ENCODE results near the gene PRELID2.

PRELID2 gene

GRCh38 chr5:145780982-145781381 is 54.2 kb downstream of the PRELID2 start:
- Histone ChIP-seq H3K4me3 (ENCODE audit: low read length) (no peak overlapping the region), H4K8ac (ENCODE audit: low read depth, low read length) (no peak overlapping the region), H3K23ac (ENCODE audit: low read length) (no peak overlapping the region), H3K9ac (ENCODE audit: low read length) (no peak overlapping the region), H2BK15ac (replicated peaks; ENCODE audit: low read depth) (no peak overlapping the region), H3K4me2 (ENCODE audit: low read length) (no peak overlapping the region), H3K36me3 (ENCODE audit: control insufficient read depth, insufficient read depth, low read length) (no peaks in the 10 kb centered on the region), H3K27ac (ENCODE audit: low read depth, low read length) (no peak overlapping the region), H3K27me3 (ENCODE audit: insufficient read depth, low read length, poor library complexity) (no peaks in the 10 kb centered on the region), H4K5ac (ENCODE audit: low read length) (no peak overlapping the region), H2BK120ac (ENCODE audit: low read depth, low read length) (no peak overlapping the region), H3K56ac (ENCODE audit: low read length) (no peak overlapping the region), H3K79me2 (ENCODE audit: control insufficient read depth, insufficient read depth, low read length) (no peaks in the 10 kb centered on the region), H2BK5ac (ENCODE audit: low read length) (no peak overlapping the region), H3K4me1 (ENCODE audit: control insufficient read depth, low read depth, low read length) (no peaks in the 10 kb centered on the region), H3K4ac (ENCODE audit: low read depth, low read length) (no peak overlapping the region), H3K79me1 (ENCODE audit: low read length) (no peaks in the 10 kb centered on the region), H3K18ac (ENCODE audit: low read length) (no peak overlapping the region), H2AK5ac (ENCODE audit: low read length) (no peak overlapping the region)
- no CpG with 5 or more reads among the region's 2 CpGs for WGBS (ENCODE audit: extremely low coverage, insufficient coverage, low lambda C conversion rate)
- DNase-seq, result no peak

GRCh38 chr5:145778144-145778900 is 56.8 kb downstream of the PRELID2 start:
- no peak overlapping the region for H2AK5ac ChIP-seq (ENCODE audit: low read length)
- no peak for DNase-seq

GRCh38 chr5:145777445-145778063 is 57.6 kb downstream of the PRELID2 start:
- H3K79me2 ChIP-seq (ENCODE audit: control insufficient read depth, insufficient read depth, low read length), result no peaks in the 10 kb centered on the region
- H3K56ac ChIP-seq (ENCODE audit: low read length), result no peak overlapping the region
- no peaks in the 10 kb centered on the region for H3K27me3 ChIP-seq (ENCODE audit: insufficient read depth, low read length, poor library complexity)
- H3K79me1 ChIP-seq (ENCODE audit: low read length), result no peaks in the 10 kb centered on the region
- no peak overlapping the region for H2BK15ac ChIP-seq (replicated peaks; ENCODE audit: low read depth)
- no peak overlapping the region for H3K9ac ChIP-seq (ENCODE audit: low read length)
- H2BK120ac ChIP-seq (ENCODE audit: low read depth, low read length), result no peak overlapping the region
- H3K23ac ChIP-seq (ENCODE audit: low read length), result no peak overlapping the region
- DNase-seq, result no peak
- no peak overlapping the region for H3K4me3 ChIP-seq (ENCODE audit: low read length)
- no peak overlapping the region for H3K4ac ChIP-seq (ENCODE audit: low read depth, low read length)
- no peak overlapping the region for H3K18ac ChIP-seq (ENCODE audit: low read length)
- no peak overlapping the region for H3K27ac ChIP-seq (ENCODE audit: low read depth, low read length)
- no peak overlapping the region for H3K4me2 ChIP-seq (ENCODE audit: low read length)
- no peaks in the 10 kb centered on the region for H3K36me3 ChIP-seq (ENCODE audit: control insufficient read depth, insufficient read depth, low read length)
- no peak overlapping the region for H4K8ac ChIP-seq (ENCODE audit: low read depth, low read length)
- no peak overlapping the region for H2BK5ac ChIP-seq (ENCODE audit: low read length)
- no CpG with 5 or more reads among the region's 11 CpGs for WGBS (ENCODE audit: extremely low coverage, insufficient coverage, low lambda C conversion rate)
- H3K4me1 ChIP-seq (ENCODE audit: control insufficient read depth, low read depth, low read length), result peaks cover 3% of the 10 kb centered on the region
- H4K5ac ChIP-seq (ENCODE audit: low read length), result no peak overlapping the region
- no peak overlapping the region for H2AK5ac ChIP-seq (ENCODE audit: low read length)

More at GRCh38 chr5:145778144-145778900, 56.8 kb downstream of the PRELID2 start:
- Histone ChIP-seq H2BK5ac (ENCODE audit: low read length) (no peak overlapping the region), H2BK15ac (replicated peaks; ENCODE audit: low read depth) (no peak overlapping the region), H3K4ac (ENCODE audit: low read depth, low read length) (no peak overlapping the region), H3K4me2 (ENCODE audit: low read length) (no peak overlapping the region), H3K36me3 (ENCODE audit: control insufficient read depth, insufficient read depth, low read length) (no peaks in the 10 kb centered on the region), H3K27ac (ENCODE audit: low read depth, low read length) (no peak overlapping the region), H3K79me2 (ENCODE audit: control insufficient read depth, insufficient read depth, low read length) (no peaks in the 10 kb centered on the region), H3K4me3 (ENCODE audit: low read length) (no peak overlapping the region), H3K79me1 (ENCODE audit: low read length) (no peaks in the 10 kb centered on the region), H4K5ac (ENCODE audit: low read length) (no peak overlapping the region), H2BK120ac (ENCODE audit: low read depth, low read length) (no peak overlapping the region), H3K23ac (ENCODE audit: low read length) (no peak overlapping the region), H3K18ac (ENCODE audit: low read length) (no peak overlapping the region), H4K8ac (ENCODE audit: low read depth, low read length) (no peak overlapping the region), H3K9ac (ENCODE audit: low read length) (no peak overlapping the region), H3K27me3 (ENCODE audit: insufficient read depth, low read length, poor library complexity) (no peaks in the 10 kb centered on the region), H3K4me1 (ENCODE audit: control insufficient read depth, low read depth, low read length) (peaks cover 3% of the 10 kb centered on the region), H3K56ac (ENCODE audit: low read length) (no peak overlapping the region)
- no CpG with 5 or more reads among the region's 12 CpGs for WGBS (ENCODE audit: extremely low coverage, insufficient coverage, low lambda C conversion rate)

- Histone ChIP-seq H3K27me3 (ENCODE audit: insufficient read depth, low read length, poor library complexity) (no peaks in the 10 kb centered on the region), H3K23ac (ENCODE audit: low read length) (no peak overlapping the region), H2BK15ac (replicated peaks; ENCODE audit: low read depth) (no peak overlapping the region)
Measured at GRCh38 chr5:145776886-145777285, 58.3 kb downstream of the PRELID2 start.

GRCh38 chr5:145775893-145776444 is 59.2 kb downstream of the PRELID2 start:
- WGBS (ENCODE audit: extremely low coverage, insufficient coverage, low lambda C conversion rate), result no CpG with 5 or more reads among the region's 2 CpGs
- Histone ChIP-seq H3K36me3 (ENCODE audit: control insufficient read depth, insufficient read depth, low read length) (no peaks in the 10 kb centered on the region), H3K18ac (ENCODE audit: low read length) (no peak overlapping the region), H3K4me3 (ENCODE audit: low read length) (no peak overlapping the region), H3K23ac (ENCODE audit: low read length) (no peak overlapping the region), H2BK5ac (ENCODE audit: low read length) (no peak overlapping the region), H4K8ac (ENCODE audit: low read depth, low read length) (no peak overlapping the region), H3K79me2 (ENCODE audit: control insufficient read depth, insufficient read depth, low read length) (no peaks in the 10 kb centered on the region), H3K27me3 (ENCODE audit: insufficient read depth, low read length, poor library complexity) (no peaks in the 10 kb centered on the region), H4K5ac (ENCODE audit: low read length) (no peak overlapping the region), H2BK120ac (ENCODE audit: low read depth, low read length) (no peak overlapping the region), H3K4me1 (ENCODE audit: control insufficient read depth, low read depth, low read length) (peaks cover 3% of the 10 kb centered on the region), H3K9ac (ENCODE audit: low read length) (no peak overlapping the region), H2AK5ac (ENCODE audit: low read length) (no peak overlapping the region), H3K4ac (ENCODE audit: low read depth, low read length) (no peak overlapping the region), H2BK15ac (replicated peaks; ENCODE audit: low read depth) (no peak overlapping the region), H3K27ac (ENCODE audit: low read depth, low read length) (no peak overlapping the region), H3K4me2 (ENCODE audit: low read length) (no peak overlapping the region), H3K79me1 (ENCODE audit: low read length) (no peaks in the 10 kb centered on the region), H3K56ac (ENCODE audit: low read length) (no peak overlapping the region)
- no peak for DNase-seq

More at GRCh38 chr5:145776886-145777285, 58.3 kb downstream of the PRELID2 start:
- Histone ChIP-seq H3K4me3 (ENCODE audit: low read length) (no peak overlapping the region), H2BK5ac (ENCODE audit: low read length) (no peak overlapping the region), H3K79me2 (ENCODE audit: control insufficient read depth, insufficient read depth, low read length) (no peaks in the 10 kb centered on the region), H3K79me1 (ENCODE audit: low read length) (no peaks in the 10 kb centered on the region), H4K5ac (ENCODE audit: low read length) (no peak overlapping the region), H2AK5ac (ENCODE audit: low read length) (no peak overlapping the region), H3K4ac (ENCODE audit: low read depth, low read length) (no peak overlapping the region), H4K8ac (ENCODE audit: low read depth, low read length) (no peak overlapping the region), H3K27ac (ENCODE audit: low read depth, low read length) (no peak overlapping the region), H3K9ac (ENCODE audit: low read length) (no peak overlapping the region), H3K36me3 (ENCODE audit: control insufficient read depth, insufficient read depth, low read length) (no peaks in the 10 kb centered on the region), H2BK120ac (ENCODE audit: low read depth, low read length) (no peak overlapping the region), H3K18ac (ENCODE audit: low read length) (no peak overlapping the region), H3K4me1 (ENCODE audit: control insufficient read depth, low read depth, low read length) (peaks cover 3% of the 10 kb centered on the region), H3K56ac (ENCODE audit: low read length) (no peak overlapping the region), H3K4me2 (ENCODE audit: low read length) (no peak overlapping the region)
- no CpG with 5 or more reads among the region's 2 CpGs for WGBS (ENCODE audit: extremely low coverage, insufficient coverage, low lambda C conversion rate)
- no peak for DNase-seq
